Measurements from ENCODE around the gene INPP5A. TPM values are rescaled to one million over a fixed set of nuclear protein-coding genes. Genes with fewer than 3 reads are reported as not detected.

Gene INPP5A
- total RNA-seq, 2 donors from 2014 or later, result 20.7 to 26.7 TPM

DNA sequence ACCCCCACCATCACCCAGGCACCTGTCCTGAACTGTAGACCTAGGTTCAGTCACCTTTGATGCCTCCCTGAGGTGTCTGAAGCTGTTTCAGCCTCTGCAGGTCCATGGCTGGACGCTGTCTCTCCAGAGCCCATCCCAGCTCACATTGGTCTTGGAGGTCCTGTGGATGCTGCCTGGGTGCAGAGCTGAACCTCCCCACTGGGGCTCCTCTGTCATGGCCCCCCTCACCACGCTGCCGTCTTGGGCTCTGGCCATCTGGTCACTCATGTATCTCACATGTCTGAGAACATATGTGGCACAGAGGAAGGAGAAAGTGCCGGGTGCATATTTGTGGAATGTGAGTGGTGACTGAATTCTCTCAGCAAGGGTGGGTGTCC is 139.5 kb downstream of the INPP5A start:
- H3K27ac Mint-ChIP-seq, result no peak overlapping the region
- H3K4me3 ChIP-seq (ENCODE audit: low read length), result no peak overlapping the region
- 80 to 100% methylated on average over 2 to 4 of the region's 4 CpGs for WGBS, 2 experiments (ENCODE audit: insufficient coverage in 1 of 2, insufficient read length in 1 of 2)
- peaks cover 12% of the 10 kb centered on the region for H3K9me3 Mint-ChIP-seq
- peak; percentile 21 for DNase-seq
- no peaks in the 10 kb centered on the region for H3K27me3 ChIP-seq (ENCODE audit: control insufficient read depth, insufficient read depth, low read length, poor library complexity, severe bottlenecking)
- no peak overlapping the region for H3K9ac ChIP-seq (ENCODE audit: extremely low read depth, low read length, poor library complexity, severe bottlenecking)
- H3K4me1 ChIP-seq (ENCODE audit: control insufficient read depth, insufficient read depth, low read length), result no peaks in the 10 kb centered on the region
- H3K36me3 Mint-ChIP-seq (ENCODE audit: low read depth), result peaks cover 22% of the 10 kb centered on the region
- H3K27ac ChIP-seq (ENCODE audit: low read depth, low read length), result no peak overlapping the region
- H3K9me3 ChIP-seq (ENCODE audit: control insufficient read depth, low read length), result no peaks in the 10 kb centered on the region
- no peaks in the 10 kb centered on the region for H3K27me3 Mint-ChIP-seq (ENCODE audit: insufficient read depth)
- TF ChIP-seq, protein P1, sequence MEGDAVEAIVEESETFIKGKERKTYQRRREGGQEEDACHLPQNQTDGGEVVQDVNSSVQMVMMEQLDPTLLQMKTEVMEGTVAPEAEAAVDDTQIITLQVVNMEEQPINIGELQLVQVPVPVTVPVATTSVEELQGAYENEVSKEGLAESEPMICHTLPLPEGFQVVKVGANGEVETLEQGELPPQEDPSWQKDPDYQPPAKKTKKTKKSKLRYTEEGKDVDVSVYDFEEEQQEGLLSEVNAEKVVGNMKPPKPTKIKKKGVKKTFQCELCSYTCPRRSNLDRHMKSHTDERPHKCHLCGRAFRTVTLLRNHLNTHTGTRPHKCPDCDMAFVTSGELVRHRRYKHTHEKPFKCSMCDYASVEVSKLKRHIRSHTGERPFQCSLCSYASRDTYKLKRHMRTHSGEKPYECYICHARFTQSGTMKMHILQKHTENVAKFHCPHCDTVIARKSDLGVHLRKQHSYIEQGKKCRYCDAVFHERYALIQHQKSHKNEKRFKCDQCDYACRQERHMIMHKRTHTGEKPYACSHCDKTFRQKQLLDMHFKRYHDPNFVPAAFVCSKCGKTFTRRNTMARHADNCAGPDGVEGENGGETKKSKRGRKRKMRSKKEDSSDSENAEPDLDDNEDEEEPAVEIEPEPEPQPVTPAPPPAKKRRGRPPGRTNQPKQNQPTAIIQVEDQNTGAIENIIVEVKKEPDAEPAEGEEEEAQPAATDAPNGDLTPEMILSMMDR (conservative IDR thresholded peaks at IDR 0.05), result no peak
- no peaks in the 10 kb centered on the region for H3K36me3 ChIP-seq (ENCODE audit: control insufficient read depth, insufficient read depth, low read length)
- H3K4me3 Mint-ChIP-seq, result no peak overlapping the region
- no peaks in the 10 kb centered on the region for H3K4me1 Mint-ChIP-seq

DNA sequence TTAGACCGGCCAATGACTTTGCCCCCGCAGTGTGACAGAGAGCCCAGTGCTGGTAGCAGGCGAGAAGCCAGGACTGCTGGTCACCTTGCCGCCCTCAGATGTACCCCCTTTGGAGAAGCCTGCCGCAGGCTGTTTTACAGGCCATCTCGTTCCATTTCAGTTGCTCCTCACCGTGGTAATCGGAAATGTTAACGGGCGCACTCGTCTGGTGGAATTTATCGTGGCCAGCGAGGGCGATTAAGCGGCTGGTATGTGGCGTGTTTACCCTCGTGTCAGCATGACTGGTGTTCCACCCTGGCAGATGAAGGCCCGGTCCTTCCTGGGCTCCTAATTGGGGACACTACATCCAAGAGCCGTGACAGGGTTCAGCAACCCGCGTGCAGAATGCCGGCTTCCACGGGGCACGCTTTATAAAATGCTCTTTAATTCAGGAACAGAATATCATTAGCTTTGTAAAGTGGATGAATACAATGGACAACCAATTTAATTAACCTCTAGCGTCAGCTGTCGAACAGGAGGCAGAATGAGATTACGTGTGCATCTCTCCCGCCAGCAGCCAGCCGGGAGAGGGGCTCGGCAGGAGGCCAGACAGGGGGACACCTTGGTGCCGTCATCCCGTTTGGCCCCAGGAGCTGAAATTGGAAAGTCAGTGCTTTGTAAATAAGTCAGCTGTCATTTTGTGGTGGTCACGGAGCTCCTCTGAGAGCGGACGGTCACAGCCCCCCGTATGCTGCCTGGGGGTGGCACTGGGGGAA is 140.1 kb downstream of the INPP5A start:
- peak; percentile 30 for DNase-seq
- no peaks in the 10 kb centered on the region for H3K27me3 Mint-ChIP-seq (ENCODE audit: insufficient read depth)
- H3K4me1 Mint-ChIP-seq, result no peaks in the 10 kb centered on the region
- Histone ChIP-seq H3K27me3 (ENCODE audit: control insufficient read depth, insufficient read depth, low read length, poor library complexity, severe bottlenecking) (no peaks in the 10 kb centered on the region), H3K36me3 (ENCODE audit: control insufficient read depth, insufficient read depth, low read length) (no peaks in the 10 kb centered on the region), H3K9me3 (ENCODE audit: control insufficient read depth, low read length) (no peaks in the 10 kb centered on the region), H3K9ac (ENCODE audit: extremely low read depth, low read length, poor library complexity, severe bottlenecking) (no peak overlapping the region), H3K27ac (ENCODE audit: low read depth, low read length) (no peak overlapping the region), H3K4me1 (ENCODE audit: control insufficient read depth, insufficient read depth, low read length) (no peaks in the 10 kb centered on the region), H3K4me3 (ENCODE audit: low read length) (no peak overlapping the region)
- TF ChIP-seq, protein P1 (conservative IDR thresholded peaks at IDR 0.05), result no peak
- H3K4me3 Mint-ChIP-seq, result no peak overlapping the region
- peaks cover 12% of the 10 kb centered on the region for H3K9me3 Mint-ChIP-seq
- no peak overlapping the region for H3K27ac Mint-ChIP-seq
- 94 to 95% methylated on average over 31 to 36 of the region's 36 CpGs for WGBS, 2 experiments (ENCODE audit: insufficient coverage in 1 of 2, insufficient read length in 1 of 2)
- H3K36me3 Mint-ChIP-seq (ENCODE audit: low read depth), result peaks cover 24% of the 10 kb centered on the region

DNA sequence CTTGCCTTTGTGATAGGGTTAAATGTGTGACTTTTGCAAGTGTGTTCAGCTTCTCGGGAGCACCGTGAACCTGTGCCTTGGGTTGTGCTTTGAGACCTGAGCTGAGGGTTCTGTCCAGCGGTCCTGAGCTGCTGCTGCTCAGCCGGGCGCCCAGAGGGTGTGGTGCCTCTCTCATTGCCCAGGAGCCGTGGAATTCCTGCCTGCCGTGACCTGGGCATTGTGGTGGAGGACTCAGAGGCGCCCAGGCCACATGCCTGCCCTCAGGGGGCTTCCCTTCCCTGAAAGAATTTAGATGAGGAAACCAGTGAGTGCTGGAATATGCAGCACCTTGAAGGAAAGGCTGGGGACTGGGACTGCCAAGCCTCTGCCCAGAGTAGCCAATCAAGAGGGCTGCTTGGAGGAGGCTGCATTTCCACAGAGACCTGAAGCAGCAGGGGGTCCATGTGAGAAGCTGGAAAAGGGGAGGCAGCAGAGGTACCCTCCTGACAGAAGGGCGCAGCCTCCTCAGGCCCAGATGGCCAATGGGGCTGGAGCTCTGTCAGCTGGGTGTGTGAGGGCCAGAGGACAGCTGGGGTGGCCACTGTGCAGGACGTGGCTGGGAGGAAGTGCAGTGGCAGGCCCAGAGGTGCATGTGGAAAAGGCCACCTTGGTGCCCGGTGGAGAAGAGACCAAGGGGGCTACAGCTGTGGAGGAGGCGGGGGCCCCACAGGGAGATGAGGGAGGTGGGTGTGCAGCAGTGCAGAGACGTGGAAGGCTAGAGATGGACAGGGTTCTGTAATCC is 141.0 kb downstream of the INPP5A start:
- H3K9me3 Mint-ChIP-seq, result peaks cover 12% of the 10 kb centered on the region
- H3K36me3 Mint-ChIP-seq (ENCODE audit: low read depth), result peaks cover 24% of the 10 kb centered on the region
- no peak overlapping the region for H3K27ac Mint-ChIP-seq
- 93 to 95% methylated on average over 2 to 13 of the region's 13 CpGs for WGBS, 2 experiments (ENCODE audit: insufficient coverage in 1 of 2, insufficient read length in 1 of 2)
- H3K4me1 Mint-ChIP-seq, result no peaks in the 10 kb centered on the region
- H3K4me3 Mint-ChIP-seq, result no peak overlapping the region
- H3K27me3 ChIP-seq (ENCODE audit: control insufficient read depth, insufficient read depth, low read length, poor library complexity, severe bottlenecking), result no peaks in the 10 kb centered on the region
- H3K4me1 ChIP-seq (ENCODE audit: control insufficient read depth, insufficient read depth, low read length), result no peaks in the 10 kb centered on the region
- H3K27me3 Mint-ChIP-seq (ENCODE audit: insufficient read depth), result no peaks in the 10 kb centered on the region
- TF ChIP-seq, protein P1 (conservative IDR thresholded peaks at IDR 0.05), result no peak
- no peaks in the 10 kb centered on the region for H3K36me3 ChIP-seq (ENCODE audit: control insufficient read depth, insufficient read depth, low read length)
- no peak overlapping the region for H3K27ac ChIP-seq (ENCODE audit: low read depth, low read length)
- peak; percentile 21 for DNase-seq
- H3K9ac ChIP-seq (ENCODE audit: extremely low read depth, low read length, poor library complexity, severe bottlenecking), result no peak overlapping the region
- H3K4me3 ChIP-seq (ENCODE audit: low read length), result no peak overlapping the region
- no peaks in the 10 kb centered on the region for H3K9me3 ChIP-seq (ENCODE audit: control insufficient read depth, low read length)
